ENCODE results near the gene ZBTB7C.

ZBTB7C gene

GRCh38 chr18:48367557-48367956 lies 41.6 kb downstream of the ZBTB7C start:
- DNase-seq (ENCODE audit: low read depth, low spot score), result no peak
- TF ChIP-seq CTCF (IDR thresholded peaks at IDR 0.05; ENCODE audit: low read depth, low read length), result no peak
- in situ Hi-C loops (cut with HindIII; ENCODE audit: low sequenced_read_pairs), result no loop called here
- H3K4me3 ChIP-seq (ENCODE audit: low read depth, low read length), result no peak overlapping the region

GRCh38 chr18:48365965-48366364 lies 43.2 kb downstream of the ZBTB7C start:
- no peak for TF ChIP-seq CTCF (IDR thresholded peaks at IDR 0.05; ENCODE audit: low read depth, low read length)
- H3K4me3 ChIP-seq (ENCODE audit: low read depth, low read length), result no peak overlapping the region
- in situ Hi-C loops (cut with HindIII; ENCODE audit: low sequenced_read_pairs), result no loop called here
- no peak for DNase-seq (ENCODE audit: low read depth, low spot score)

- no peak overlapping the region for H3K4me3 ChIP-seq (ENCODE audit: low read depth, low read length)
- in situ Hi-C loops (cut with HindIII; ENCODE audit: low sequenced_read_pairs), result no loop called here
- no peak for DNase-seq (ENCODE audit: low read depth, low spot score)
- no peak for TF ChIP-seq CTCF (IDR thresholded peaks at IDR 0.05; ENCODE audit: low read depth, low read length)
Measured at GRCh38 chr18:48364146-48364545, 45.0 kb downstream of the ZBTB7C start.

- no peak for TF ChIP-seq CTCF (IDR thresholded peaks at IDR 0.05; ENCODE audit: low read depth, low read length)
- DNase-seq (ENCODE audit: low read depth, low spot score), result no peak
- H3K4me3 ChIP-seq (ENCODE audit: low read depth, low read length), result no peak overlapping the region
- in situ Hi-C loops (cut with HindIII; ENCODE audit: low sequenced_read_pairs), result no loop called here
Measured at GRCh38 chr18:48363175-48363574, 46.0 kb downstream of the ZBTB7C start.

- H3K4me3 ChIP-seq (ENCODE audit: low read depth, low read length), result no peak overlapping the region
- in situ Hi-C loops (cut with HindIII; ENCODE audit: low sequenced_read_pairs), result no loop called here
- DNase-seq (ENCODE audit: low read depth, low spot score), result no peak
- TF ChIP-seq CTCF (IDR thresholded peaks at IDR 0.05; ENCODE audit: low read depth, low read length), result no peak
Measured at GRCh38 chr18:48361801-48362200, 47.4 kb downstream of the ZBTB7C start.

GRCh38 chr18:48360376-48361021 lies 48.7 kb downstream of the ZBTB7C start:
- in situ Hi-C loops (cut with HindIII; ENCODE audit: low sequenced_read_pairs), result no loop called here
- no peak overlapping the region for H3K4me3 ChIP-seq (ENCODE audit: low read depth, low read length)
- no peak for DNase-seq (ENCODE audit: low read depth, low spot score)
- no peak for TF ChIP-seq CTCF (IDR thresholded peaks at IDR 0.05; ENCODE audit: low read depth, low read length)
